Ishikawa (cell line): ENCODE data around the gene SYNPO.

Experiments used
- CEBPB ChIP-seq: IDR thresholded peaks from 2 replicates; pipeline ENCODE4 v1.6.1; 2012
- CREB1 ChIP-seq: IDR thresholded peaks from 2 replicates; pipeline ENCODE4 v1.6.1; 2012; ENCODE audit warnings: low read depth
- EGR1 ChIP-seq: IDR thresholded peaks from 2 replicates; pipeline ENCODE4 v1.6.1; 2012
- EP300 ChIP-seq: IDR thresholded peaks from 2 replicates; pipeline ENCODE4 v1.6.1; 2012; ENCODE audit warnings: borderline replicate concordance
- FOXM1 ChIP-seq: IDR thresholded peaks from 2 replicates; pipeline ENCODE4 v1.6.1; 2012; ENCODE audit warnings: low read depth, borderline replicate concordance
- MAX ChIP-seq: IDR thresholded peaks from 2 replicates; pipeline ENCODE4 v1.6.1; 2012
- NFIC ChIP-seq: IDR thresholded peaks from 2 replicates; pipeline ENCODE4 v1.6.1; 2012
- RAD21 ChIP-seq: IDR thresholded peaks from 2 replicates; pipeline ENCODE4 v1.6.1; 2012; ENCODE audit warnings: low read depth
- REST ChIP-seq: IDR thresholded peaks from 2 replicates; pipeline ENCODE4 v1.6.1; 2012; ENCODE audit warnings: low read depth, mild to moderate bottlenecking
- TAF1 ChIP-seq: IDR thresholded peaks from 2 replicates; pipeline ENCODE4 v1.6.1; 2012; ENCODE audit warnings: low read depth, mild to moderate bottlenecking
- TCF12 ChIP-seq: IDR thresholded peaks from 2 replicates; pipeline ENCODE4 v1.6.1; 2012; ENCODE audit warnings: low read depth
- TEAD4 ChIP-seq: IDR thresholded peaks from 2 replicates; pipeline ENCODE4 v1.6.1; 2012
- USF1 ChIP-seq: IDR thresholded peaks from 2 replicates; pipeline ENCODE4 v1.6.1; 2012
- YY1 ChIP-seq: IDR thresholded peaks from 2 replicates; pipeline ENCODE4 v1.6.1; 2012; ENCODE audit warnings: low read depth
- ZBTB7A ChIP-seq: IDR thresholded peaks from 2 replicates; pipeline ENCODE4 v1.6.1; 2012; ENCODE audit warnings: low read depth

Gene SYNPO

GRCh38 chr5:150692276-150692675, 51.8 kb downstream of the SYNPO start:
- no peak for TF ChIP-seq USF1

- TF ChIP-seq MAX (no peak), EP300 (no peak), YY1 (no peak), FOXM1 (no peak), REST (no peak), CREB1 (no peak), EGR1 (no peak), USF1 (no peak), NFIC (no peak)
These were observed 54.2 kb downstream of the SYNPO start for GRCh38 chr5:150694612-150695011.

- TF ChIP-seq EP300 = no peak
- no peak for TF ChIP-seq MAX
- no peak for TF ChIP-seq YY1
- TF ChIP-seq TAF1 = no peak
- no peak for TF ChIP-seq CEBPB
- TF ChIP-seq CREB1 = no peak
- no peak for TF ChIP-seq REST
- TF ChIP-seq TEAD4 = no peak
These were observed 59.8 kb downstream of the SYNPO start for GRCh38 chr5:150700246-150700593.

- peak; percentile 53; the same call in 1 of the 2 replicates for TF ChIP-seq ZBTB7A
- TF ChIP-seq YY1 = peak; percentile 92
- peak; percentile 94 for TF ChIP-seq CREB1
- no peak for TF ChIP-seq EGR1
- TF ChIP-seq FOXM1 = peak; percentile 52; the same call in 1 of the 2 replicates
- TF ChIP-seq CEBPB = no peak
- peak; percentile 77 for TF ChIP-seq TEAD4
- TF ChIP-seq RAD21 = peak; percentile 8; the same call in 1 of the 2 replicates
- no peak for TF ChIP-seq NFIC
- no peak for TF ChIP-seq USF1
- no peak for TF ChIP-seq REST
- peak; percentile 42; the same call in 1 of the 2 replicates for TF ChIP-seq EP300
- TF ChIP-seq MAX = peak; percentile 45
- peak; percentile 92 for TF ChIP-seq TAF1
- peak; percentile 65 for TF ChIP-seq TCF12
These were observed 60.3 kb downstream of the SYNPO start, which contains the start of gene RBM22 for GRCh38 chr5:150700594-150701377. TSS of gene RBM22 (minus strand) at chr5:150701062. CDS start at chr5:150700985, 77 bp downstream.
